Muscle of leg (tissue), 11 donors: ENCODE measurements around the gene PRR36. TPM values are rescaled to one million over a fixed set of nuclear protein-coding genes. Genes with fewer than 3 reads are reported as not detected.
A peak's percentile ranks its signal among the peaks of the same experiment; 100 is the strongest.

Source experiments
- DNase-seq: peaks from one replicate; pipeline ENCODE4 v3.0.0; 2013
- H3K27ac ChIP-seq: one replicate; pipeline ENCODE4 v1.5.1; 2013; ENCODE audit warnings: mild to moderate bottlenecking, low read length, control low read depth
- H3K27me3 ChIP-seq: one replicate; pipeline ENCODE4 v1.6.1; 2013; ENCODE audit warnings: low read length; ENCODE audit not compliant: control insufficient read depth, insufficient read depth
- H3K36me3 ChIP-seq: one replicate; pipeline ENCODE4 v1.6.1; 2013; ENCODE audit warnings: low read length; ENCODE audit not compliant: control insufficient read depth, insufficient read depth
- H3K4me1 ChIP-seq: one replicate; pipeline ENCODE4 v1.6.1; 2013; ENCODE audit warnings: low read length; ENCODE audit not compliant: control insufficient read depth, insufficient read depth
- H3K4me3 ChIP-seq: one replicate; pipeline ENCODE4 v1.5.1; 2013; ENCODE audit warnings: low read length, control low read depth
- H3K9me3 ChIP-seq: replicated peaks from 2 replicates; pipeline ENCODE4 v1.6.1; 2013; ENCODE audit warnings: low read depth, low read length; ENCODE audit not compliant: control insufficient read depth
- WGBS: methylation state at CpG from one replicate; pipeline ENCODE4 v1.1.5; 2013; ENCODE audit warnings: missing lambda C conversion rate; ENCODE audit not compliant: insufficient coverage; 5-methylcytosine and 5-hydroxymethylcytosine counted together
- polyA plus RNA-seq, 8 donors: library from polyadenylated mRNA; unstranded; fragments of 120-200 nt; gene quantifications; one replicate each; pipeline versions ENCODE4 v1.2.1 to v1.2.3, GENCODE V29; 2013; ENCODE audit warnings: inconsistent platforms in 1 of 8, low replicate concordance in 1 of 8; ENCODE audit not compliant: insufficient read length in 8 of 8, insufficient read depth in 1 of 8
- total RNA-seq: library from RNA; stranded (reverse); fragments of 120-200 nt; gene quantifications from one replicate; pipeline ENCODE4 v1.2.4, GENCODE V29; 2013

Gene PRR36
- total and polyA plus RNA-seq, 9 donors = 0.09 to 0.96 (median 0.34) TPM

GRCh38 chr19:7883796-7884570 lies 9.8 kb upstream of the PRR36 start:
- no peak overlapping the region for H3K4me3 ChIP-seq
- H3K36me3 ChIP-seq = no peaks in the 10 kb centered on the region
- peaks cover 18% of the 10 kb centered on the region for H3K27me3 ChIP-seq
- no peak overlapping the region for H3K27ac ChIP-seq
- H3K9me3 ChIP-seq = no peaks in the 10 kb centered on the region
- peaks cover 14% of the 10 kb centered on the region for H3K4me1 ChIP-seq
- WGBS = 71% methylated on average over 1 of the region's 2 CpGs
- no peak for DNase-seq

GRCh38 chr19:7883105-7883504 lies 8.9 kb upstream of the PRR36 start:
- H3K9me3 ChIP-seq = no peaks in the 10 kb centered on the region
- H3K27ac ChIP-seq = no peak overlapping the region
- WGBS = 100% methylated on average over 1 of the region's 4 CpGs
- H3K27me3 ChIP-seq = peaks cover 9% of the 10 kb centered on the region
- no peaks in the 10 kb centered on the region for H3K36me3 ChIP-seq
- no peak overlapping the region for H3K4me3 ChIP-seq
- no peak for DNase-seq
- H3K4me1 ChIP-seq = peaks cover 12% of the 10 kb centered on the region

GRCh38 chr19:7881910-7882309 lies 7.7 kb upstream of the PRR36 start:
- no peak overlapping the region for H3K4me3 ChIP-seq
- H3K27me3 ChIP-seq = no peaks in the 10 kb centered on the region
- peaks cover 11% of the 10 kb centered on the region for H3K4me1 ChIP-seq
- no peak overlapping the region for H3K27ac ChIP-seq
- no peak for DNase-seq
- H3K9me3 ChIP-seq = no peaks in the 10 kb centered on the region
- WGBS = 89% methylated on average over 3 of the region's 3 CpGs
- H3K36me3 ChIP-seq = no peaks in the 10 kb centered on the region

GRCh38 chr19:7879836-7880235 lies 5.6 kb upstream of the PRR36 start:
- Histone ChIP-seq H3K36me3 (no peaks in the 10 kb centered on the region), H3K27ac (no peak overlapping the region), H3K4me3 (no peak overlapping the region), H3K27me3 (peaks cover 12% of the 10 kb centered on the region), H3K4me1 (peaks cover 12% of the 10 kb centered on the region), H3K9me3 (no peaks in the 10 kb centered on the region)
- no peak for DNase-seq
- WGBS = 67% methylated on average over 10 of the region's 19 CpGs

GRCh38 chr19:7879111-7879807 lies 5.1 kb upstream of the PRR36 start:
- WGBS = 56% methylated on average over 16 of the region's 18 CpGs
- Histone ChIP-seq H3K27ac (peak overlapping the region; percentile 7), H3K4me1 (peaks cover 18% of the 10 kb centered on the region), H3K36me3 (no peaks in the 10 kb centered on the region), H3K27me3 (peaks cover 18% of the 10 kb centered on the region), H3K9me3 (no peaks in the 10 kb centered on the region), H3K4me3 (no peak overlapping the region)
- no peak for DNase-seq

- no peak for DNase-seq
- peaks cover 35% of the 10 kb centered on the region for H3K27me3 ChIP-seq
- H3K36me3 ChIP-seq = no peaks in the 10 kb centered on the region
- no peaks in the 10 kb centered on the region for H3K9me3 ChIP-seq
- 67% methylated on average over 2 of the region's 6 CpGs for WGBS
- H3K27ac ChIP-seq = no peak overlapping the region
- H3K4me3 ChIP-seq = no peak overlapping the region
- peaks cover 21% of the 10 kb centered on the region for H3K4me1 ChIP-seq
Observed at GRCh38 chr19:7877249-7877836, 3.2 kb upstream of the PRR36 start.

GRCh38 chr19:7874897-7875273 lies 695 bp upstream of the PRR36 start:
- Histone ChIP-seq H3K9me3 (no peaks in the 10 kb centered on the region), H3K4me3 (peak overlapping the region; percentile 29), H3K36me3 (no peaks in the 10 kb centered on the region), H3K27me3 (peaks cover 43% of the 10 kb centered on the region), H3K4me1 (peaks cover 36% of the 10 kb centered on the region), H3K27ac (no peak overlapping the region)
- no peak for DNase-seq
- 71% methylated on average over 7 of the region's 12 CpGs for WGBS

- no peak for DNase-seq
- no peaks in the 10 kb centered on the region for H3K36me3 ChIP-seq
- no peaks in the 10 kb centered on the region for H3K9me3 ChIP-seq
- H3K4me1 ChIP-seq = peaks cover 35% of the 10 kb centered on the region
- H3K27me3 ChIP-seq = peaks cover 47% of the 10 kb centered on the region
- no peak overlapping the region for H3K27ac ChIP-seq
- no peak overlapping the region for H3K4me3 ChIP-seq
- 9% methylated on average over 43 of the region's 53 CpGs for WGBS
Observed at GRCh38 chr19:7873304-7874075, 700 bp downstream of the PRR36 start.

GRCh38 chr19:7872306-7873204 lies 1.6 kb downstream of the PRR36 start:
- peaks cover 38% of the 10 kb centered on the region for H3K4me1 ChIP-seq
- H3K4me3 ChIP-seq = no peak overlapping the region

More at GRCh38 chr19:7872306-7873204, 1.6 kb downstream of the PRR36 start:
- 45% methylated on average over 44 of the region's 47 CpGs for WGBS
- peak; percentile 12 for DNase-seq
- no peak overlapping the region for H3K27ac ChIP-seq
- H3K36me3 ChIP-seq = no peaks in the 10 kb centered on the region
- peaks cover 57% of the 10 kb centered on the region for H3K27me3 ChIP-seq
- H3K9me3 ChIP-seq = no peaks in the 10 kb centered on the region
